ENCODE measurements around the gene ARGLU1. TPM values are rescaled to one million over a fixed set of nuclear protein-coding genes. Genes with fewer than 3 reads are reported as not detected.
A peak's percentile ranks its signal among the peaks of the same experiment; 100 is the strongest.

The ARGLU1 gene
- total RNA-seq, 2 experiments from 2014 or later: 112 to 113 TPM

- Mint-ChIP-seq H3K27ac (no peak overlapping the region), H3K4me1 (peaks cover 34% of the 10 kb centered on the region), H3K27me3 (no peaks in the 10 kb centered on the region), H3K36me3 (ENCODE audit: low read depth) (peaks cover 78% of the 10 kb centered on the region), H3K4me3 (no peak overlapping the region), H3K9me3 (no peaks in the 10 kb centered on the region)
- no peak for DNase-seq
- ChIA-PET CTCF (no interaction called here), POLR2A (interaction anchor here (0.8 to 1.2 kb wide), 2 partner anchors 10 to 12 kb away, joined by 4 read pairs; partner anchors contain the start of gene ARGLU1)
These were observed 12.2 kb downstream of the ARGLU1 start for GRCh38 chr13:106555631-106556328.

- Mint-ChIP-seq H3K27ac (no peak overlapping the region), H3K4me3 (no peak overlapping the region), H3K9me3 (no peaks in the 10 kb centered on the region), H3K36me3 (ENCODE audit: low read depth) (peaks cover 70% of the 10 kb centered on the region), H3K27me3 (no peaks in the 10 kb centered on the region), H3K4me1 (peaks cover 29% of the 10 kb centered on the region)
- ChIA-PET CTCF (no interaction called here), POLR2A (interaction anchor here (3.9 kb wide), 1 partner anchor 15 kb away, joined by 23 read pairs; the partner anchor contains the start of gene ARGLU1)
- DNase-seq: no peak
These were observed 16.2 kb downstream of the ARGLU1 start for GRCh38 chr13:106551751-106552150.

- no peaks in the 10 kb centered on the region for H3K9me3 Mint-ChIP-seq
- CTCF ChIA-PET: interaction anchor here (1.8 kb wide), 1 partner anchor 15 kb away, joined by 4 read pairs; no protein-coding TSS in a partner anchor
- H3K27me3 Mint-ChIP-seq: no peaks in the 10 kb centered on the region
- H3K4me3 Mint-ChIP-seq: no peak overlapping the region
- H3K4me1 Mint-ChIP-seq: peaks cover 29% of the 10 kb centered on the region
- no peak for DNase-seq
- H3K36me3 Mint-ChIP-seq (ENCODE audit: low read depth): peaks cover 68% of the 10 kb centered on the region
- no peak overlapping the region for H3K27ac Mint-ChIP-seq
- POLR2A ChIA-PET: interaction anchor here (3.9 kb wide), 1 partner anchor 15 kb away, joined by 23 read pairs; the partner anchor contains the start of gene ARGLU1
These were observed 16.6 kb downstream of the ARGLU1 start for GRCh38 chr13:106551350-106551749.

GRCh38 chr13:106550570-106551135 lies 17.3 kb downstream of the ARGLU1 start:
- Mint-ChIP-seq H3K27ac (no peak overlapping the region), H3K4me1 (peaks cover 26% of the 10 kb centered on the region), H3K27me3 (no peaks in the 10 kb centered on the region), H3K9me3 (no peaks in the 10 kb centered on the region), H3K4me3 (no peak overlapping the region), H3K36me3 (ENCODE audit: low read depth) (peaks cover 61% of the 10 kb centered on the region)
- ChIA-PET POLR2A (interaction anchor here (3.9 kb wide), 1 partner anchor 16 kb away, joined by 23 read pairs; the partner anchor contains the start of gene ARGLU1), CTCF (interaction anchor here (1.8 kb wide), 1 partner anchor 14 kb away, joined by 4 read pairs; no protein-coding TSS in a partner anchor)
- no peak for DNase-seq

GRCh38 chr13:106548064-106548696 lies 19.8 kb downstream of the ARGLU1 start:
- no peak overlapping the region for H3K4me3 Mint-ChIP-seq
- peaks cover 17% of the 10 kb centered on the region for H3K4me1 Mint-ChIP-seq
- no peak for DNase-seq
- H3K27ac Mint-ChIP-seq: no peak overlapping the region
- ChIA-PET POLR2A (interaction anchor here (3.9 kb wide), 1 partner anchor 18 kb away, joined by 23 read pairs; the partner anchor contains the start of gene ARGLU1), CTCF (interaction anchor here (1.3 kb wide), 1 partner anchor 12 kb away, joined by 4 read pairs; no protein-coding TSS in a partner anchor)
- no peaks in the 10 kb centered on the region for H3K9me3 Mint-ChIP-seq
- H3K36me3 Mint-ChIP-seq (ENCODE audit: low read depth): peaks cover 36% of the 10 kb centered on the region
- H3K27me3 Mint-ChIP-seq: no peaks in the 10 kb centered on the region

- Mint-ChIP-seq H3K36me3 (ENCODE audit: low read depth) (peaks cover 22% of the 10 kb centered on the region), H3K27me3 (no peaks in the 10 kb centered on the region), H3K4me3 (no peak overlapping the region), H3K9me3 (no peaks in the 10 kb centered on the region), H3K4me1 (no peaks in the 10 kb centered on the region), H3K27ac (no peak overlapping the region)
- no peak for DNase-seq
- CTCF ChIA-PET: no interaction called here
- POLR2A ChIA-PET: interaction anchor here (1.3 kb wide), 1 partner anchor 25 kb away, joined by 4 read pairs; no protein-coding TSS in a partner anchor
These were observed 26.1 kb downstream of the ARGLU1 start for GRCh38 chr13:106541826-106542225.

- POLR2A ChIA-PET: no interaction called here
- Mint-ChIP-seq H3K36me3 (ENCODE audit: low read depth) (peaks cover 19% of the 10 kb centered on the region), H3K4me1 (peaks cover 3% of the 10 kb centered on the region)
These were observed 27.3 kb downstream of the ARGLU1 start for GRCh38 chr13:106540613-106541012.

GRCh38 chr13:106537521-106537920 lies 30.4 kb downstream of the ARGLU1 start:
- ChIA-PET POLR2A (interaction anchor here (6.0 kb wide), 1 partner anchor 29 kb away, joined by 48 read pairs; the partner anchor contains the start of gene ARGLU1), CTCF (interaction anchor here (1.3 to 3.3 kb wide), 6 partner anchors 8 to 1127 kb away, joined by 3 to 22 read pairs (median 8); partner anchors contain the start of gene ARGLU1)
- H3K27me3 Mint-ChIP-seq: peaks cover 17% of the 10 kb centered on the region
- H3K27ac Mint-ChIP-seq: no peak overlapping the region
- no peaks in the 10 kb centered on the region for H3K9me3 Mint-ChIP-seq
- DNase-seq: no peak
- peaks cover 19% of the 10 kb centered on the region for H3K36me3 Mint-ChIP-seq (ENCODE audit: low read depth)
- H3K4me3 Mint-ChIP-seq: no peak overlapping the region
- peaks cover 17% of the 10 kb centered on the region for H3K4me1 Mint-ChIP-seq

More at GRCh38 chr13:106540613-106541012, 27.3 kb downstream of the ARGLU1 start:
- H3K27ac Mint-ChIP-seq: no peak overlapping the region
- DNase-seq: no peak
- no peak overlapping the region for H3K4me3 Mint-ChIP-seq
- no peaks in the 10 kb centered on the region for H3K27me3 Mint-ChIP-seq
- H3K9me3 Mint-ChIP-seq: no peaks in the 10 kb centered on the region
- CTCF ChIA-PET: interaction anchor here (1.3 kb wide), 1 partner anchor 80 kb away, joined by 3 read pairs; no protein-coding TSS in a partner anchor

GRCh38 chr13:106536244-106537034 lies 31.5 kb downstream of the ARGLU1 start:
- peaks cover 19% of the 10 kb centered on the region for H3K4me1 Mint-ChIP-seq
- H3K4me3 Mint-ChIP-seq: peak overlapping the region; percentile 79
- H3K9me3 Mint-ChIP-seq: no peaks in the 10 kb centered on the region
- peaks cover 11% of the 10 kb centered on the region for H3K36me3 Mint-ChIP-seq (ENCODE audit: low read depth)
- peak overlapping the region; percentile 74 for H3K27ac Mint-ChIP-seq
- DNase-seq: peak; percentile 85
- peaks cover 25% of the 10 kb centered on the region for H3K27me3 Mint-ChIP-seq
- POLR2A ChIA-PET: interaction anchor here (0.9 to 6.0 kb wide), 3 partner anchors 30 to 84 kb away, joined by 3 to 48 read pairs (median 3); partner anchors contain the start of gene ARGLU1
- CTCF ChIA-PET: interaction anchor here (0.6 to 3.3 kb wide), 18 partner anchors 9 to 1126 kb away, joined by 3 to 22 read pairs (median 4); partner anchors contain the start of gene ARGLU1

- peaks cover 19% of the 10 kb centered on the region for H3K4me1 Mint-ChIP-seq
- H3K27ac Mint-ChIP-seq: peak within 1 kb of the TSS; percentile 74
- CTCF ChIA-PET: interaction anchor here (0.6 to 3.3 kb wide), 18 partner anchors 8 to 1125 kb away, joined by 3 to 22 read pairs (median 4); partner anchors contain the start of gene ARGLU1
- DNase-seq: peak; percentile 90
- H3K4me3 Mint-ChIP-seq: peak within 1 kb of the TSS; percentile 79
- POLR2A ChIA-PET: interaction anchor here (0.9 to 6.0 kb wide), 4 partner anchors 28 to 84 kb away, joined by 3 to 48 read pairs (median 4); partner anchors contain the start of gene ARGLU1
- peaks cover 31% of the 10 kb centered on the region for H3K27me3 Mint-ChIP-seq
- H3K9me3 Mint-ChIP-seq: no peaks in the 10 kb centered on the region
- peaks cover 5% of the 10 kb centered on the region for H3K36me3 Mint-ChIP-seq (ENCODE audit: low read depth)
These were observed 32.2 kb downstream of the ARGLU1 start, which contains the start of gene EFNB2 for GRCh38 chr13:106535552-106536243. TSS of gene EFNB2 (minus strand) at chr13:106535662. CDS start at chr13:106534964, 698 bp downstream.

Measured in activated CD4-positive, alpha-beta memory T cell treated with anti-CD3 and anti-CD28 coated beads, Interleukin-2, amount 10 ng/mL, durations not matched to agents 7 days and 5 days (primary cell).